ENCODE data around the gene FOSL2. TPM values are rescaled to one million over a fixed set of nuclear protein-coding genes. Genes with fewer than 3 reads are reported as not detected.

FOSL2 gene
- total RNA-seq, 2 donors from 2014 or later = 54.0 to 116 TPM

DNA sequence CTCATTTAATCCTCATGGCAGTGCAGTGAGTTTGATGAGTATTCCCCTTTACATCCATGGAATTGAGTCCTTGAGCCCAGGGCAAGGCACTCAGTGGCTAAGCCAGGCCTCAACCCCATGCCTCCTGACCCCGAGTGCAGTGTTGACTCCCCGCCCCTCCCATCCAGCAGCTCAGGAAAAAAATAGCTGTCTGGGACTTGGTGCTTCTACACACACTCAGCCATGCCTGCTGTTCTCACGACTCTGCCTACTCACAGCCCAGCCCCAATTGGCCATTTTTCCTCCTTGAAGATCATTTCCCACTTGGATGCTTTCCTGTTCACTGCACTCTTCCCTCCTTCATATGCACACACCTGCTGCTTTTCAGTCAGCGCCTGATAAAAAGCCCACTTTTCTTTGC, 8.8 kb downstream of the FOSL2 start:
- no peak overlapping the region for H3K4me3 ChIP-seq
- H3K9me3 ChIP-seq = no peaks in the 10 kb centered on the region
- TF ChIP-seq, protein P1, sequence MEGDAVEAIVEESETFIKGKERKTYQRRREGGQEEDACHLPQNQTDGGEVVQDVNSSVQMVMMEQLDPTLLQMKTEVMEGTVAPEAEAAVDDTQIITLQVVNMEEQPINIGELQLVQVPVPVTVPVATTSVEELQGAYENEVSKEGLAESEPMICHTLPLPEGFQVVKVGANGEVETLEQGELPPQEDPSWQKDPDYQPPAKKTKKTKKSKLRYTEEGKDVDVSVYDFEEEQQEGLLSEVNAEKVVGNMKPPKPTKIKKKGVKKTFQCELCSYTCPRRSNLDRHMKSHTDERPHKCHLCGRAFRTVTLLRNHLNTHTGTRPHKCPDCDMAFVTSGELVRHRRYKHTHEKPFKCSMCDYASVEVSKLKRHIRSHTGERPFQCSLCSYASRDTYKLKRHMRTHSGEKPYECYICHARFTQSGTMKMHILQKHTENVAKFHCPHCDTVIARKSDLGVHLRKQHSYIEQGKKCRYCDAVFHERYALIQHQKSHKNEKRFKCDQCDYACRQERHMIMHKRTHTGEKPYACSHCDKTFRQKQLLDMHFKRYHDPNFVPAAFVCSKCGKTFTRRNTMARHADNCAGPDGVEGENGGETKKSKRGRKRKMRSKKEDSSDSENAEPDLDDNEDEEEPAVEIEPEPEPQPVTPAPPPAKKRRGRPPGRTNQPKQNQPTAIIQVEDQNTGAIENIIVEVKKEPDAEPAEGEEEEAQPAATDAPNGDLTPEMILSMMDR (IDR thresholded peaks at IDR 0.05) = no peak
- peaks cover 78% of the 10 kb centered on the region for H3K36me3 ChIP-seq
- no peak for DNase-seq (ENCODE audit: low spot score)
- H3K27ac ChIP-seq = peak overlapping the region in 1 of 2 donors; percentile 99
- H3K4me1 ChIP-seq = peaks cover 0 to 94% of the 10 kb centered on the region in 2 donors
- H3K27me3 ChIP-seq = no peaks in the 10 kb centered on the region

DNA sequence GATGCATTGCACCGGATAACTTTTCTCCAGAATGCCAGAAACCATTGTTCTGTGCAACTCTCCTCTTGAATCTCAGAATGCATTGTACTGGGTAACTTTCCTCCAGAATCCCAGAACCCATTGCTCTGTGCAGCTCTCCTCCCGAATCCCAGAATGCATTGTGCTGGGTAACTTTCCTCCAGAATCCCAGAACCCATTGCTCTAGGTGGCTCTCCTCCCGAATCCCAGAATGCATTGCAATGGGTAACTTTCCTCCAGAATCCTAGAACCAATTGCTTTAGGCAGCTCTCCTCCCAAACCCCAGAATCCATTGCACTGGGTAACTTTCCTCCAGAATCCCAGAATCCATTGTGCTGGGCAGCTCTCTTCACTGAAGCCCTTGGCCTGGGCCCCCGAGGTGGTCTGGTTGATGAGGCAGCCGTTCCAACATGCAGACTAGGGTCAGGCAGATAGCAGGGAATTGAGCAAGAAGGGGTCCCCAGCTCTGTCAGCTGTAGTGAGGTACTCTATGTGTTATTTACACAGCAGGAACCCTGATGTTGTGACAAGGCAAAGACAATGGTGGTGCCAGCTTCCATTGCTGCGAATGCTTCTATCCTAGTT, 9.4 kb downstream of the FOSL2 start:
- Histone ChIP-seq H3K27ac (no peak overlapping the region), H3K27me3 (no peaks in the 10 kb centered on the region), H3K4me3 (no peak overlapping the region), H3K4me1 (peaks cover 0 to 97% of the 10 kb centered on the region in 2 donors), H3K36me3 (peaks cover 84% of the 10 kb centered on the region), H3K9me3 (no peaks in the 10 kb centered on the region)
- DNase-seq (ENCODE audit: low spot score) = no peak
- TF ChIP-seq, protein P1 (IDR thresholded peaks at IDR 0.05) = no peak

DNA sequence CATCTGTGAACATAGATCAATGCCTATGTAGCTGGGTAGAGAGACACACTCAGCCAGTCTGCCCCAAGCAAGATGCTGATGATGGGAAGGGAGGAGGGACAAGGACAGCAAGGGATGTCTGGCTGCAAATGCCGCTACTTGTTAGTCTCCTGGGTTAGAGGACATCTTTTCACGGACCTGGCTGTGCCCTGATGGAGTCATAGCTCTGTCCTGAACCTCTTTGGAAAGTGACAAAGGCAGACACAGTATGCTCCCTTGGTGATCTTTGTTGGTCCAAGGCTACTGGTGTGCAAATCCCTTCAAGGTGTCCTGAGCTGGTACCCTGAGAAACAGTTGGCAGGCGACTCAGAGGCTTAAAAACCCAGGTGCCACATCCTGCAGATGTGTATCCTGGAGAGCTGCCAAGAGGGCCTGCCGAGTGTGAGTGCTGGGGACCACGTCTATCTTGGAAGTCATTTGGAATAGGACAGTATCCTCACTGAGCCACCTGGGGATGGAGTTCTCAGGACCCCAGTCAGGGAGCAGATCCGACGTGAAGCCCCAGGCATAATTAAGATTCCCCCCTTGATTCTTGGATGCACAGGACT, 10.8 kb downstream of the FOSL2 start:
- Histone ChIP-seq H3K4me1 (peaks cover 0 to 96% of the 10 kb centered on the region in 2 donors), H3K27ac (no peak overlapping the region), H3K4me3 (no peak overlapping the region), H3K36me3 (peaks cover 90% of the 10 kb centered on the region), H3K9me3 (no peaks in the 10 kb centered on the region), H3K27me3 (no peaks in the 10 kb centered on the region)
- TF ChIP-seq, protein P1 (IDR thresholded peaks at IDR 0.05) = no peak
- DNase-seq (ENCODE audit: low spot score) = no peak

DNA sequence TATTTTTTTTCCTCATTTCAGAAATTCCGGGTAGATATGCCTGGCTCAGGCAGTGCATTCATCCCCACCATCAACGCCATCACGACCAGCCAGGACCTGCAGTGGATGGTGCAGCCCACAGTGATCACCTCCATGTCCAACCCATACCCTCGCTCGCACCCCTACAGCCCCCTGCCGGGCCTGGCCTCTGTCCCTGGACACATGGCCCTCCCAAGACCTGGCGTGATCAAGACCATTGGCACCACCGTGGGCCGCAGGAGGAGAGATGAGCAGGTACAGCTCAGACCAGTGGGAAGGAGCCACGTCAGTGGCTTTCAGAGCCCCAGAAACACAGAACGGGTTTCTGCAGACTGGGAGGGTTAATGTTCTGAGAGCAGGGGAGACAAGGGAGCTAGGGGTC, 11.4 kb downstream of the FOSL2 start:
- Histone ChIP-seq H3K36me3 (peaks cover 90% of the 10 kb centered on the region), H3K27ac (no peak overlapping the region), H3K27me3 (no peaks in the 10 kb centered on the region), H3K4me3 (no peak overlapping the region), H3K9me3 (no peaks in the 10 kb centered on the region), H3K4me1 (peaks cover 0 to 91% of the 10 kb centered on the region in 2 donors)
- TF ChIP-seq, protein P1 (IDR thresholded peaks at IDR 0.05) = no peak
- no peak for DNase-seq (ENCODE audit: low spot score)

DNA sequence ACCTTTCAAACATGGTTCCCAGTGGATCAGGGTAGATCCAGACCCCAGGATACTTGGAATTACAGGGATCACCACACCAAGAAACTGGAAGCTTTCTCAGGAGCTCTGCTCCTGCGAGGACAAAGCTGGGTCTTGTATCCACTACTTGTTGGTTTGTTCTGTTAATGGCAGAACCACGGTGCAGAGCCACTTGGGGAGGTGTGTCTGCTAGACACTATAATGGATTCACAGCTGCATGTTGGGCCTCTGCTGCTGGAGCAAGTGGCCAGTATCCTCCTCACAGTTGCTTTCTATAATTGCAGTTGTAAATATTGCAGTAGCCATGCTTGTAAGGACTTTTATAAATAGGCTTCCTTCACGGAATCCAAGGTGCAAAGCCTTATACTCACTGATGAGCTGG, 12.9 kb downstream of the FOSL2 start:
- TF ChIP-seq, protein P1 (IDR thresholded peaks at IDR 0.05) = no peak
- Histone ChIP-seq H3K9me3 (no peaks in the 10 kb centered on the region), H3K36me3 (peaks cover 97% of the 10 kb centered on the region), H3K4me1 (peaks cover 0 to 77% of the 10 kb centered on the region in 2 donors), H3K4me3 (no peak overlapping the region), H3K27ac (no peak overlapping the region), H3K27me3 (no peaks in the 10 kb centered on the region)
- DNase-seq (ENCODE audit: low spot score) = no peak

Data from right atrium auricular region (tissue), 2 donors.